DND-41 (cell line): ENCODE measurements around the gene AKAP13.
A peak's percentile ranks its signal among the peaks of the same experiment; 100 is the strongest.

Experiments
- CTCF ChIP-seq: IDR thresholded peaks from 2 replicates; pipeline ENCODE4 v1.5.1; 2012; ENCODE audit warnings: borderline replicate concordance, low read length, moderate library complexity, mild to moderate bottlenecking; ENCODE audit not compliant: poor library complexity, severe bottlenecking; ENCODE audit errors: extremely low read depth
- EZH2 ChIP-seq: IDR thresholded peaks from 3 replicates; pipeline ENCODE4 v1.6.1; 2012; ENCODE audit warnings: borderline replicate concordance, low read depth, mild to moderate bottlenecking, moderate library complexity, low read length, inconsistent platforms; ENCODE audit not compliant: severe bottlenecking

GRCh38 chr15:85330901-85331588, 49.4 kb upstream of the AKAP13 start:
- peak; percentile 63 for TF ChIP-seq CTCF
- TF ChIP-seq EZH2: no peak
